GM21447 (cell line): ENCODE data around the gene MLST8.
"Not testable (repeated sequence)": the region's sequence is repeated elsewhere in the genome, so short reads cannot be mapped to it uniquely, and the experiment has no call there.

ENCODE experiments used
- ATAC-seq: cut with Tn5 transposase; IDR thresholded peaks from one replicate; pipeline ENCODE4 v1.9.1; 2021; ENCODE audit not compliant: unreplicated experiment

MLST8 gene

GRCh38 chr16:2231016-2231931, 26.0 kb downstream of the MLST8 start:
- ATAC-seq = no peak

DNA sequence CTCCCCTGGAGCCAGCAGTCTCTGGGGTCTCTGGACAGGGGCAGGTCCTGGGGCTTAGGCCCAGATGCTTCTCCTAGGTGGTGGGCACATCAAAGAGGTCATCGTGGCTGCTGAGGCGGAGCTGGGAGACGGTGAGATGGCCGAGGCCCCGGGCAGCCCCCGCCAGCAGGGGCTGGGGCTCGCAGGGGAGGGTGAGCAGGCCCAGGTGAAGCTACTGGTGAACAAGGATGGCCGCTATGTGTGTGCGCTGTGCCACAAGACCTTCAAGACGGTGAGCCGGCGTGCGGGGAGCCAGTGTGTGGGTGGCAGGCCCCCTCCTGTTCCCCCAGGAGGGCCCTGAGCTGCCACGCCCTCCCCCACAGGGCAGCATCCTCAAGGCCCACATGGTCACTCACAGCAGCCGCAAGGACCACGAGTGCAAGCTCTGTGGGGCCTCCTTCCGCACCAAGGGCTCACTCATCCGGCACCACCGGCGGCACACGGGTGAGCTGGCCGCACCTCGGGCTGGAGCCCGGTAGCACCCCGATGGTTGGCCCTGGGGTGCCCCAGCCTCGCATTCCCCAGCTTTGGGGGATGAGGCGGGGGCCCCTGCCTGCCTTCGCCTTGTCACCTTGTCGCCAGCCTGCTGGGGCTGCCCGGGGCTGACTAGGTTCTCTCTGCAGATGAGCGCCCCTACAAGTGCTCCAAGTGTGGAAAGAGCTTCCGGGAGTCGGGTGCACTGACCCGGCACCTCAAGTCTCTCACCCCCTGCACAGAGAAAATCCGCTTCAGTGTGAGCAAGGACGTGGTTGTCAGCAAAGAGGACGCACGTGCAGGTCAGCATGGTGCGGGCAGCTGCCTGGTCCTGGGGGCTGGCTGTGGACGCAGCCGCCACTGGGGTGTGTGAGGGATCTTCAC, 27.1 kb downstream of the MLST8 start:
- ATAC-seq = no peak

DNA sequence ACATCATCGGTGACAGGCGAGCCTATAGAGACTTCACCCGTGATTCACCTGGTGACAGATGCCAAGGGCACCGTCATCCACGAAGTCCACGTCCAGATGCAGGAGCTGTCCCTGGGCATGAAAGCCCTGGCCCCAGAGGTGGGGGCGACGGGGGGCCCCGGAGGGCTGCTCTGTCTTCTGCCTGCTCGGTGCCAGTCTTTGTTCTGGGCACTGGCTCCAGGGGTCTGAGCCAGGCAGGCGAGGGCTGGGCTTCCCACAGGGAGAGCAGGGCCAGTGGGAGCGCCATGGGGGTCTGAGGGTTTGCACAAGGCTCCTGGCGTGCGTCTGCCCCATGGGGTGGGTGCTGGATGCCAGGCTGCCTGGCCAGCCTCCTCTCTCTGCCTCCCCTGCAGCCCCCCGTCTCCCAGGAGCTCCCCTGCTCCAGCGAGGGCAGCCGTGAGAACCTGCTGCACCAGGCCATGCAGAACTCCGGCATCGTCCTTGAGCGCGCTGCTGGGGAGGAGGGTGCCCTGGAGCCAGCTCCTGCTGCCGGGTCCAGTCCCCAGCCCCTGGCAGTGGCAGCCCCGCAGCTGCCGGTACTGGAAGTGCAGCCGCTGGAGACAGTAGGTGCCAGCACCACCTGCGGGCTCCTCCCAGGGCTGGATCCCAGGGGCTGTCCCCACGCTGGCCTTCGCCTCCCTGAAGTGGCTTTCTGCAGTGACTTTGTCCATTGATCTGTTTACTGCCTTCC, 28.0 kb downstream of the MLST8 start:
- ATAC-seq = no peak

GRCh38 chr16:2233872-2234812, 28.9 kb downstream of the MLST8 start:
- no peak for ATAC-seq

- ATAC-seq = no peak
Observed at GRCh38 chr16:2234813-2235170, 29.5 kb downstream of the MLST8 start.

- ATAC-seq = no peak
Observed at GRCh38 chr16:2235234-2235651, 30.0 kb downstream of the MLST8 start.

DNA sequence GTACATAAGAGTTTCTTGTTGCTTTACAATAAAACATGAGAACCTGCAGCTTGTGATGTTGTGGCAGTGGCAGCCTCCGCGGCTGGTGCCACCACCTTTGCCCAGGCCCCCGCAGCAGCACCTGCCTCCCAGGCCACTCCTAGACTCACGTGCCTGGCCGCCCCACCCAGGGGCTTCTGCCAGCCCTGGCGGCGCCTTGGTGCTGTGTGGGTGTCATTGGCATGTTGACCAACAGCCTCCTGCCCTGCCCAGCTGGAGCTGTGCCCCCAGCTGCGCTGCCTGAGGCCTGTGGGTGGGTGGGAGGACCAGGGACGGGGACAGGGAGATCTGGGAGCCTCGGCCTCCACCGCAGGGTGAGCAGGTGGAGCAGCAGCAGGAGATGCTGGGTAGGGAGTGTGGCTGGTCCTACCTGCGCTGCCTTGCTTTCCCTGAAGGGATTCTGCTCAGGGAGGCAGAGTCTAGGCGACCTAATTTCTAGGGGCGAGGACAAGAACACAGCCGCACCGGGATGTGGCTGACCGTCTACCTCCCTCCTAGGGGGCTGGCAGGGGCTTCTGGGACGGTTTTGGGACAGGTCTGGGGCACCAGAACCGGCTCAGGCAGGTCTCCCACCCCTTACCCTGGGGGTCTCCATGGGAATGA, 30.6 kb downstream of the MLST8 start:
- ATAC-seq = no peak

DNA sequence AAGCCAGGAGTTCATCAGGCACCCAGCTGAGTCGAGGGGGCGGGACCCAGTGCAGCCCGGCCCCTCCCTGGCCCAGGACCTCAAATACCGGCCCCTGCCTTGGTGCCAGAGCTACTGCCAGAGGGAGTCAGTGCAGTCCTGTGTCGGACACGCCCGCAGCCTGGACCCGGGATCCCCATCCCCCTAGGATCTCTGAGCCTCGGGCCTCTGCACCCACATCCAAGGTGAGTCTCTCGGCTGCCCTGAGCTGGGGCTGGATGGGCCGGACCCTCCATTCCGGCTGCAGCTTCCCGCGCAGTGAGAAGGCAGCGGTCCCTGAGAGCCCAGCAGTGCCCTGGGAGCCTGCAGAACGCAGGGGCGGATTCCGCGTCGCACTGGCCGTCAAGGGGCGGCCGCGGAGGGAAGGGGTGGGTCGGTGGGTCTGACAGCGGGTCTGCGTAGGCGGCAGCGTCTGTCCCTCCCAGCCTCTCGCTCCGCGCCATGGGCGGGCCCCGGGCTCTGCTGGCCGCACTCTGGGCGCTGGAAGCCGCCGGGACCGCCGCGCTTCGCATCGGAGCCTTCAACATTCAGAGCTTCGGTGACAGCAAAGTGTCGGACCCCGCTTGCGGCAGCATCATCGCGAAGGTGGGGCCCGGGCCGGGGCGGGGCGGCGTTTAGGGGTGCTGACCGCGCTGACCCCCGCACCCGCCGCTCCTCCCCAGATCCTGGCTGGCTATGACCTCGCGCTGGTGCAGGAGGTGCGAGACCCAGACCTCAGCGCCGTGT, 31.3 kb downstream of the MLST8 start, which contains the start of gene DNASE1L2:
Gene DNASE1L2, plus strand, starts transcription at position 108 of the 765 bp plus-strand sequence. Its CDS starts 373 bp downstream, at position 481.
- no peak for ATAC-seq

- ATAC-seq = no peak
Observed at GRCh38 chr16:2237102-2237482, 31.8 kb downstream of the MLST8 start.

DNA sequence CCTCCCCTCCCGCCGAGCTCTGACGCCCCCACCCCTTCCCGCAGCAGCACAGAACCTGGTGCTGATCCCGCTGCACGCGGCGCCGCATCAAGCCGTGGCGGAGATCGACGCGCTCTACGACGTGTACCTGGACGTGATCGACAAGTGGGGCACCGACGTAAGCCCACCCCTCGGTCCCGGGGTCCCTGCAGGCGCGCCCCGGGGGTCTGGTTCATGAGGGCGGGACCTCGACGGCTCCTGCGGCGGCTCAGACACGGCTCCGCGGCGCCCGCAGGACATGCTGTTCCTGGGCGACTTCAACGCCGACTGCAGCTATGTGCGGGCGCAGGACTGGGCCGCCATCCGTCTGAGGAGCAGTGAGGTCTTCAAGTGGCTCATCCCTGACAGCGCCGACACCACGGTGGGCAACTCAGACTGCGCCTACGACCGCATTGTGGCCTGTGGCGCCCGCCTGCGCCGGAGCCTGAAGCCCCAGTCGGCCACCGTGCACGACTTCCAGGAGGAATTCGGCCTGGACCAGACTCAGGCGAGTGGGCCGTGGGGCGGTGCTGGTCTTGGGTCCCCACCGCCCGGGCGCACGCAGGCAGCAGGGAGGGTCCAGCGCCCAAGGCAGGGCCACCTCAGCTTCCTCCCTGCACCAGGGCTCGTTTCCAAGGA, 32.4 kb downstream of the MLST8 start:
- no peak for ATAC-seq

GRCh38 chr16:2238150-2238837, 33.0 kb downstream of the MLST8 start:
- no peak for ATAC-seq

DNA sequence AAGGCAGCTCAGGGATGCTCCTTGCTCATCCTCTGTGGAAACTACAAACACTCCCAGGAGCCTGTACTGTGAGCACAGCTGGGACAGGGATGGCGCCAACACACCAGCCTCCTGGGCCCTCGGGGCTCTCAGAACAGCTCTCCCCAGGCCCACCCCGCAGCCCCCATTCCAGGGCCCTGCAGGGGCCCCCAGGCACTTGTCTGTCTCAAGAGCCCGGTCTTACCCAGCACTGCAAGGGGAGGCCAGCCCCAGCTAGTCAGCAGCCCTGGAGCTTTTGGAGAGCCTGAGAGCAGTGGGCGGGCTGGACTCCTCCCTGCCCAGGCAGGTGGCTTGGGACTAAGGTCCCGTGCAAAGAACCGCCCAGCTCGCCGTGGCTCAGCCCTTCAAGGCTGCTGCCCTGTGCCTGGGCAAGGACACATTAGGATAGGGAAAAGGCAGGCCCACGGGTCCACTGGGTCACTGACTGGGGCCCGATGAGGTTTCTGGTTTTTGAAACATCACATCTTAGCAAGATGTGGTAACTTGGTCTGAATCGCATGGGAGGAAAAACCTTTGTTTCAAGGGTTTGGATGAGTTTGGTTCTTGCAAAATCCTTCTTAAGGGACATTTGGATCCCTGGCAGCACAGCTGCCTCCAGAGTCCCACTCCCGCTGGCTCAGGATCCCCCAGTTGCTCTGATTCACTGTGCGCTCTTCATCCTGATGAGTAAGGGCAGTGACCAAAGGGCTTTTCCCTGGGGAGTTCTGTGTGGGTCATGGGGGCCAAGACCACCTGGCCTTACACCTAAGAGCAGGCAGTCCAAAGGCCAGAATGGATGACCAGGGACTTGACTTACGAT, 33.8 kb downstream of the MLST8 start:
- ATAC-seq = no peak

DNA sequence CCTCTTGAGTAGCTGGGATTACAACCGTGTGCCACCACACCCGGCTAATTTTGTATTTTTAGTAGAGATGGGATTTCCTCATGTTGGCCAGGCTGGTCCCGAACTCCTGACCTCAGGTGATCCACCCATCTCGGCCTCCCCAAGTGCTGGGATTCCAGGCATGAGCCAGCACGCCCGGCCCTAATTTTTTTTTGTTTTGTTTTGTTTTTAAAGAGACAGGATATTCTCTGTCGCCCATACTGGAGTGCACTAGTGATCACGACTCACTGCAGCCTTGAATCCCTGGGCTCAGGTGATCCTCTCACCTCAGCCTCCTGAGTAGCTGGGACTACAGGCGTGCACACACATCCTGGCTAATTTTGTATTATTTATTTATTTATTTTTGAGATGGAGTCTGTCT, 35.1 kb downstream of the MLST8 start:
- ATAC-seq = not testable (repeated sequence)

DNA sequence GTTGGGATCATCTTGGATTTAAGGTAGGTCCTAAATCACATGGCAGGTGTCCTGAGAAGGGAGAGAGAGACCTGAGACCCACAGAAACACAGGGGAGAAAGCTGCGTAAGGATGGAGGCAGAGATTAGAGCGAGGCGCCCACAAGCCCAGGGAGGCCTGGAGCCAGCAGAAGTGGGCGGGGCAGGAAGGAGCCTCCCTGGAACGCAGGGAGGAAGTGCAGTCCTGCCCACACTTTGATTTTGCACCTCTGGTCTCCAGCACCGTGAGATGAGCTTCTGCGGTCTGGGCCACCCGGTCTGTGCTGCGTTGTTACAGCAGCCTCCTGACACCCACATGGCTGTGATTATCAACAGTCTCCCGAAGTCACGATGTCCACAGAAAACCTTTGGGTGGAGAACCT, 37.3 kb downstream of the MLST8 start:
- no peak for ATAC-seq

- no peak for ATAC-seq
Observed at GRCh38 chr16:2243031-2243528, 37.8 kb downstream of the MLST8 start.

- no peak for ATAC-seq
Observed at GRCh38 chr16:2243781-2244180, 38.5 kb downstream of the MLST8 start.

DNA sequence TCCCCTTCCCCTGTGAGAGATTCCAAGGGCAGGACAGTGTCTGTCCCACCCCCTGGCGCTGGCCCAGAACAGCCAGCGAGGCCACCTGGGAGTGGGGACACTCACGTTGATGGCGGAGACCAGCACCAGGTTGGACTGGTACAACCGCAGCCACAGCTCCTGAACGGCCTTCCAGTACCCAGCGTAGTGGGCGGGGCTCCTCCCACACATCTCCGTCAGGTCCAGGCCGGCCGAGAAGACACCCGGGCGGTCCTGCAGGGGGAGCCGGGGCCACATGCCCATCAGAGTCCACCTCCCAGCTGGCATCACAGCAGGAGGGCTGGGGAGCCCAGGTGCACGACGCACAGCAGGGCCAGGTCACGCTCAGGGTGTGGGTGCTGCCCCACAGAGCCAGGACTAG, 39.0 kb downstream of the MLST8 start:
- ATAC-seq = no peak
